Tibial nerve (tissue), 3 donors: ENCODE results near the gene F3.

Experiments
- CTCF ChIP-seq, 5 experiments: fragments of 200-600 bp in 3 of 5; fragments of 450-650 bp in 2 of 5; sonication (generic) in 3 of 5; IDR thresholded peaks; one replicate each; pipeline ENCODE4 v1.5.1; 2016 to 2019; ENCODE audit warnings: antibody characterized with exemption in 5 of 5, mild to moderate bottlenecking in 3 of 5, moderate library complexity in 2 of 5
- POLR2A ChIP-seq, 2 donors: fragments of 450-650 bp; IDR thresholded peaks; one replicate each; pipeline ENCODE4 v1.6.1; 2017; ENCODE audit warnings: antibody characterized with exemption in 2 of 2, mild to moderate bottlenecking in 2 of 2, moderate library complexity in 2 of 2

GRCh38 chr1:94551449-94551848 lies 9.9 kb upstream of the F3 start:
- TF ChIP-seq CTCF (IDR thresholded peaks at IDR 0.05) (no peak), POLR2A (IDR thresholded peaks at IDR 0.05) (no peak)
